ENCODE results near the gene PLPPR1.
A peak's percentile ranks its signal among the peaks of the same experiment; 100 is the strongest.

Gene PLPPR1

GRCh38 chr9:101309139-101309538 lies 280.6 kb downstream of the PLPPR1 start:
- no peak for DNase-seq

- no peak for DNase-seq
These were observed 282.7 kb downstream of the PLPPR1 start for GRCh38 chr9:101311191-101311590.

GRCh38 chr9:101311758-101312420 lies 283.4 kb downstream of the PLPPR1 start:
- DNase-seq = peak; percentile 92

GRCh38 chr9:101312661-101313060 lies 284.1 kb downstream of the PLPPR1 start:
- no peak for DNase-seq

- no peak for DNase-seq
These were observed 286.6 kb downstream of the PLPPR1 start for GRCh38 chr9:101315112-101315450.

- no peak for DNase-seq
These were observed 289.2 kb downstream of the PLPPR1 start for GRCh38 chr9:101317735-101318134.

GRCh38 chr9:101323129-101323528 lies 294.6 kb downstream of the PLPPR1 start:
- no peak for DNase-seq

GRCh38 chr9:101324245-101324804 lies 295.8 kb downstream of the PLPPR1 start:
- no peak for DNase-seq

GRCh38 chr9:101325053-101325452 lies 296.5 kb downstream of the PLPPR1 start:
- no peak for DNase-seq

GRCh38 chr9:101326035-101326434 lies 297.5 kb downstream of the PLPPR1 start:
- no peak for DNase-seq

GRCh38 chr9:101326501-101326900 lies 298.0 kb downstream of the PLPPR1 start:
- no peak for DNase-seq

GRCh38 chr9:101327422-101327909 lies 298.9 kb downstream of the PLPPR1 start:
- DNase-seq = peak; percentile 34

- no peak for DNase-seq
These were observed 303.8 kb downstream of the PLPPR1 start for GRCh38 chr9:101332362-101332761.

- no peak for DNase-seq
These were observed 305.0 kb downstream of the PLPPR1 start for GRCh38 chr9:101333490-101333889.

- DNase-seq = no peak
These were observed 305.6 kb downstream of the PLPPR1 start for GRCh38 chr9:101333926-101334702.

- DNase-seq = no peak
These were observed 307.6 kb downstream of the PLPPR1 start for GRCh38 chr9:101336091-101336490.

- no peak for DNase-seq
These were observed 308.7 kb downstream of the PLPPR1 start for GRCh38 chr9:101337237-101337636.

- DNase-seq = no peak
These were observed 313.4 kb downstream of the PLPPR1 start for GRCh38 chr9:101341958-101342357.

GRCh38 chr9:101342595-101342994 lies 314.1 kb downstream of the PLPPR1 start:
- no peak for DNase-seq

GRCh38 chr9:101350285-101350684 lies 321.8 kb downstream of the PLPPR1 start:
- no peak for DNase-seq

- no peak for DNase-seq
These were observed 324.5 kb downstream of the PLPPR1 start for GRCh38 chr9:101352892-101353463.

GRCh38 chr9:101353683-101354082 lies 325.2 kb downstream of the PLPPR1 start:
- DNase-seq = no peak

- no peak for DNase-seq
These were observed 325.7 kb downstream of the PLPPR1 start for GRCh38 chr9:101354143-101354764.

All from hematopoietic multipotent progenitor cell treated with erythropoietin and hydrocortisone succinate and interleukin-3 and kit ligand, for 4 days (in vitro differentiated cells).